Loucy (cell line): ENCODE data around the gene TSPAN4.
A peak's percentile ranks its signal among the peaks of the same experiment; 100 is the strongest.

Experiments
- H2AFZ ChIP-seq: fragments of 200-600 bp; sonication (generic); 2 replicates; pipeline ENCODE4 v1.6.0; 2016; ENCODE audit warnings: antibody characterized with exemption, mild to moderate bottlenecking, low read length, moderate library complexity
- H3F3A ChIP-seq: fragments of 200-600 bp; 2 replicates; pipeline ENCODE4 v1.6.0; 2016; ENCODE audit warnings: antibody characterized with exemption, low read depth, mild to moderate bottlenecking
- H3K27me3 ChIP-seq: fragments of 200-600 bp; sonication (generic); 2 replicates; pipeline ENCODE4 v1.6.1; 2014; ENCODE audit warnings: low read length, mild to moderate bottlenecking; ENCODE audit not compliant: insufficient read depth, poor library complexity, severe bottlenecking
- H3K36me3 ChIP-seq: fragments of 200-600 bp; sonication (generic); 2 replicates; pipeline ENCODE4 v1.6.1; 2016; ENCODE audit warnings: low read length; ENCODE audit not compliant: insufficient read depth
- H3K4me1 ChIP-seq: fragments of 200-600 bp; sonication (generic); 2 replicates; pipeline ENCODE4 v1.5.1; 2014; ENCODE audit warnings: low read length, mild to moderate bottlenecking; ENCODE audit not compliant: insufficient read depth, poor library complexity, severe bottlenecking
- H3K4me2 ChIP-seq: fragments of 200-600 bp; sonication (generic); 2 replicates; pipeline ENCODE4 v1.6.0; 2014; ENCODE audit warnings: antibody characterized with exemption, low read length, low read depth, mild to moderate bottlenecking; ENCODE audit not compliant: poor library complexity, severe bottlenecking
- H3K4me3 ChIP-seq: fragments of 200-600 bp; sonication (generic); 2 replicates; pipeline ENCODE4 v1.5.1; 2014; ENCODE audit warnings: low read length, mild to moderate bottlenecking, mixed read lengths; ENCODE audit not compliant: poor library complexity, severe bottlenecking
- H3K79me2 ChIP-seq: fragments of 200-600 bp; sonication (generic); 2 replicates; pipeline ENCODE4 v1.6.1; 2014; ENCODE audit warnings: low read length; ENCODE audit not compliant: insufficient read depth
- H3K9ac ChIP-seq: fragments of 200-600 bp; sonication (generic); 2 replicates; pipeline ENCODE4 v1.6.0; 2014; ENCODE audit warnings: mild to moderate bottlenecking, low read depth, low read length, moderate library complexity; ENCODE audit not compliant: poor library complexity, severe bottlenecking
- H3K9me2 ChIP-seq: fragments of 200-600 bp; sonication (generic); replicated peaks from 2 replicates; pipeline ENCODE4 v1.6.1; 2016; ENCODE audit warnings: low read depth, low read length, mixed read lengths
- H3K9me3 ChIP-seq: fragments of 200-600 bp; sonication (generic); 2 replicates; pipeline ENCODE4 v1.6.1; 2014; ENCODE audit warnings: mild to moderate bottlenecking, antibody characterized with exemption, low read length, low read depth; ENCODE audit not compliant: insufficient read depth
- H4K20me1 ChIP-seq: fragments of 200-600 bp; sonication (generic); 2 replicates; pipeline ENCODE4 v1.6.0; 2014; ENCODE audit warnings: antibody characterized with exemption, low read length, mild to moderate bottlenecking; ENCODE audit not compliant: insufficient read depth, poor library complexity, severe bottlenecking
- CTCF ChIP-seq: fragments of 200-600 bp; sonication (generic); conservative IDR thresholded peaks from 2 replicates; pipeline ENCODE4 v1.5.1; 2014; ENCODE audit warnings: mild to moderate bottlenecking, antibody characterized with exemption, low read length
- EZH2phosphoT487 ChIP-seq: fragments of 200-600 bp; IDR thresholded peaks from 2 replicates; pipeline ENCODE4 v1.6.1; 2018; ENCODE audit warnings: antibody characterized with exemption, mild to moderate bottlenecking, moderate library complexity, borderline replicate concordance

The TSPAN4 gene

GRCh38 chr11:850775-851763 is 8.4 kb downstream of the TSPAN4 start:
- no peak overlapping the region for H3K4me2 ChIP-seq
- H3K9ac ChIP-seq, result no peak overlapping the region
- H3K27me3 ChIP-seq, result no peaks in the 10 kb centered on the region
- H3K79me2 ChIP-seq, result no peaks in the 10 kb centered on the region
- TF ChIP-seq CTCF, result peak; percentile 58
- TF ChIP-seq EZH2phosphoT487, result no peak
- H4K20me1 ChIP-seq, result no peaks in the 10 kb centered on the region
- peaks cover 8% of the 10 kb centered on the region for H3K4me1 ChIP-seq
- no peaks in the 10 kb centered on the region for H3K9me2 ChIP-seq
- no peaks in the 10 kb centered on the region for H3K36me3 ChIP-seq
- no peak overlapping the region for H3K4me3 ChIP-seq
- no peaks in the 10 kb centered on the region for H3F3A ChIP-seq
- no peaks in the 10 kb centered on the region for H3K9me3 ChIP-seq
- H2AFZ ChIP-seq, result no peak overlapping the region

- Histone ChIP-seq H3K9me3 (no peaks in the 10 kb centered on the region), H4K20me1 (no peaks in the 10 kb centered on the region), H3K4me2 (no peak overlapping the region), H2AFZ (no peak overlapping the region), H3K79me2 (no peaks in the 10 kb centered on the region), H3F3A (no peaks in the 10 kb centered on the region), H3K9me2 (no peaks in the 10 kb centered on the region), H3K9ac (no peak overlapping the region), H3K36me3 (no peaks in the 10 kb centered on the region), H3K27me3 (no peaks in the 10 kb centered on the region), H3K4me1 (no peaks in the 10 kb centered on the region), H3K4me3 (no peak overlapping the region)
- no peak for TF ChIP-seq EZH2phosphoT487
Observed at GRCh38 chr11:852762-853161, 10.1 kb downstream of the TSPAN4 start.

GRCh38 chr11:853682-854448 is 11.2 kb downstream of the TSPAN4 start:
- no peaks in the 10 kb centered on the region for H3K4me1 ChIP-seq

More at GRCh38 chr11:853682-854448, 11.2 kb downstream of the TSPAN4 start:
- Histone ChIP-seq H3K4me3 (no peak overlapping the region), H3K4me2 (no peak overlapping the region), H3K79me2 (no peaks in the 10 kb centered on the region), H3K36me3 (no peaks in the 10 kb centered on the region), H3K9ac (no peak overlapping the region), H3F3A (no peaks in the 10 kb centered on the region), H2AFZ (no peak overlapping the region), H3K9me2 (no peaks in the 10 kb centered on the region), H4K20me1 (no peaks in the 10 kb centered on the region), H3K9me3 (no peaks in the 10 kb centered on the region), H3K27me3 (no peaks in the 10 kb centered on the region)
- TF ChIP-seq CTCF (no peak), EZH2phosphoT487 (no peak)
